ENCODE data around the gene DUSP18. TPM values are rescaled to one million over a fixed set of nuclear protein-coding genes. Genes with fewer than 3 reads are reported as not detected.

Gene DUSP18
- polyA plus RNA-seq, 2 of the 4 experiments (the other 2 are of a cell fraction): 3.4 to 7.2 TPM

GRCh38 chr22:30640839-30641430 is 26.7 kb downstream of the DUSP18 start:
- POLR2A ChIA-PET: no interaction called here
- no peak for DNase-seq (ENCODE audit: low read depth in 1 of 2, low spot score in 1 of 2)
- Histone ChIP-seq H3K4me3 (no peak overlapping the region), H3K4me2 (no peak overlapping the region), H3K27ac (no peak overlapping the region), H3K9me3 (no peaks in the 10 kb centered on the region), H3K4me1 (peaks cover 12% of the 10 kb centered on the region; the same call in 1 of the 3 replicates)
- CTCF ChIA-PET: interaction anchor here (0.7 kb wide), 1 partner anchor 21 kb away, joined by 3 read pairs; no protein-coding TSS in a partner anchor
- ATAC-seq: no peak
- 93% methylated on average over 4 of the region's 4 CpGs for WGBS (ENCODE audit: missing lambda C conversion rate)
- FAIRE-seq: no peak
- TF ChIP-seq USF2 (IDR thresholded peaks at IDR 0.05) (no peak), ESRRA (IDR thresholded peaks at IDR 0.05; ENCODE audit: borderline replicate concordance, low read length) (no peak), EP300 (IDR thresholded peaks at IDR 0.05) (no peak), EHF (CRISPR knock-in tag; IDR thresholded peaks at IDR 0.05) (no peak), CBX2 (IDR thresholded peaks at IDR 0.05; ENCODE audit: borderline replicate concordance, low read depth) (no peak), SMC3 (IDR thresholded peaks at IDR 0.05) (no peak), RARB (CRISPR knock-in tag; IDR thresholded peaks at IDR 0.05) (no peak), HMGXB4 (CRISPR knock-in tag; IDR thresholded peaks at IDR 0.05; ENCODE audit: borderline replicate concordance) (no peak), RNF2 (IDR thresholded peaks at IDR 0.05; ENCODE audit: borderline replicate concordance, low read depth) (no peak), HES2 (IDR thresholded peaks at IDR 0.05) (no peak), MAX (IDR thresholded peaks at IDR 0.05) (no peak), ZFP36 (IDR thresholded peaks at IDR 0.05; ENCODE audit: borderline replicate concordance, partially characterized antibody) (no peak), JUNB (IDR thresholded peaks at IDR 0.05) (no peak), CBX8 (IDR thresholded peaks at IDR 0.05) (no peak), ZC3H11A (IDR thresholded peaks at IDR 0.05) (no peak), FOXS1 (CRISPR knock-in tag; IDR thresholded peaks at IDR 0.05) (no peak)

- FAIRE-seq: no peak
- CTCF ChIA-PET: no interaction called here
- DNase-seq (ENCODE audit: low read depth in 1 of 2, low spot score in 1 of 2): no peak
- TF ChIP-seq SREBF2 (IDR thresholded peaks at IDR 0.05) (no peak), CEBPB (IDR thresholded peaks at IDR 0.05) (no peak), TFCP2L1 (CRISPR knock-in tag; IDR thresholded peaks at IDR 0.05) (no peak), JUN (IDR thresholded peaks at IDR 0.05) (no peak), EHF (CRISPR knock-in tag; IDR thresholded peaks at IDR 0.05) (no peak), MAFK (IDR thresholded peaks at IDR 0.05; ENCODE audit: partially characterized antibody) (no peak), ZNF302 (CRISPR knock-in tag; IDR thresholded peaks at IDR 0.05) (no peak), REST (IDR thresholded peaks at IDR 0.05) (no peak), KDM5A (IDR thresholded peaks at IDR 0.05) (no peak), CHD2 (IDR thresholded peaks at IDR 0.05; ENCODE audit: low read length, partially characterized antibody) (no peak), HES2 (IDR thresholded peaks at IDR 0.05) (no peak), MAZ (IDR thresholded peaks at IDR 0.05; ENCODE audit: borderline replicate concordance, low read depth, low read length) (no peak), ELK1 (IDR thresholded peaks at IDR 0.05; ENCODE audit: low read depth, low read length) (no peak)
- WGBS (ENCODE audit: missing lambda C conversion rate): 85% methylated on average over 3 of the region's 4 CpGs
- POLR2A ChIA-PET: no interaction called here
- Histone ChIP-seq H3K4me1 (peaks cover 12% of the 10 kb centered on the region; the same call in 1 of the 3 replicates), H3K4me2 (no peak overlapping the region), H3K27ac (no peak overlapping the region), H3K9me3 (no peaks in the 10 kb centered on the region), H3K4me3 (no peak overlapping the region)
- no peak for ATAC-seq
These were observed 27.3 kb downstream of the DUSP18 start for GRCh38 chr22:30640361-30640760.

Data from A549 (cell line).